Karpas-422 (cell line): ENCODE measurements around the gene MYOM3. TPM values are rescaled to one million over a fixed set of nuclear protein-coding genes. Genes with fewer than 3 reads are reported as not detected.
"Not testable (repeated sequence)": the region's sequence is repeated elsewhere in the genome, so short reads cannot be mapped to it uniquely, and the experiment has no call there.

Experiments
- DNase-seq: peaks from one replicate; pipeline ENCODE4 v3.0.0-alpha.2; 2015
- H2AFZ ChIP-seq: fragments of 200-600 bp; sonication (generic); 2 replicates; pipeline ENCODE4 v1.6.1; 2014; ENCODE audit warnings: antibody characterized with exemption, low read length, mixed read lengths
- H3K27ac ChIP-seq: fragments of 200-600 bp; sonication (generic); 2 replicates; pipeline ENCODE4 v1.5.1; 2014; ENCODE audit warnings: mild to moderate bottlenecking, low read length, moderate library complexity
- H3K27me3 ChIP-seq: fragments of 200-600 bp; sonication (generic); 2 replicates; pipeline ENCODE4 v1.6.1; 2014; ENCODE audit warnings: low read length, mixed read lengths
- H3K36me3 ChIP-seq: fragments of 200-600 bp; sonication (generic); 2 replicates; pipeline ENCODE4 v1.6.1; 2014; ENCODE audit warnings: low read length, mixed read lengths; ENCODE audit not compliant: insufficient read depth
- H3K4me1 ChIP-seq: fragments of 200-600 bp; sonication (generic); 2 replicates; pipeline ENCODE4 v1.6.1; 2014; ENCODE audit warnings: mild to moderate bottlenecking, low read length, mixed read lengths
- H3K4me2 ChIP-seq: fragments of 200-600 bp; sonication (generic); 2 replicates; pipeline ENCODE4 v1.6.1; 2014; ENCODE audit warnings: low read length, low read depth, mild to moderate bottlenecking; ENCODE audit not compliant: poor library complexity, severe bottlenecking
- H3K4me3 ChIP-seq: fragments of 200-600 bp; sonication (generic); 2 replicates; pipeline ENCODE4 v1.5.1; 2014; ENCODE audit warnings: mild to moderate bottlenecking, antibody characterized with exemption, low read length, mixed read lengths
- H3K79me2 ChIP-seq: fragments of 200-600 bp; sonication (generic); 2 replicates; pipeline ENCODE4 v1.6.1; 2014; ENCODE audit warnings: mild to moderate bottlenecking, low read length, mixed read lengths
- H3K9ac ChIP-seq: fragments of 200-600 bp; sonication (generic); 2 replicates; pipeline ENCODE4 v1.6.0; 2014; ENCODE audit warnings: low read length
- H3K9me2 ChIP-seq: fragments of 200-600 bp; sonication (generic), shearing (Covaris generic); replicated peaks from 2 replicates; pipeline ENCODE4 v1.6.0; 2014; ENCODE audit warnings: mild to moderate bottlenecking, low read length, moderate library complexity; ENCODE audit not compliant: insufficient read depth
- H3K9me3 ChIP-seq: fragments of 300-700, 200-600 bp; sonication (generic); 2 replicates; pipeline ENCODE4 v1.6.1; 2014; ENCODE audit warnings: low read length, mixed read lengths
- H4K20me1 ChIP-seq: fragments of 200-600 bp; sonication (generic); 2 replicates; pipeline ENCODE4 v1.6.1; 2014; ENCODE audit warnings: mild to moderate bottlenecking, antibody characterized with exemption, low read length, low read depth; ENCODE audit not compliant: insufficient read depth
- total RNA-seq: library from RNA; depleted of rRNA; stranded (reverse); fragments of >200 nt; shearing (Covaris generic); gene quantifications from 2 replicates; pipeline ENCODE4 v1.2.3, GENCODE V29; 2014; ENCODE audit warnings: low replicate concordance

The MYOM3 gene
- total RNA-seq, 1 experiment from 2014 or later: not detected

- Histone ChIP-seq H3K4me3 (no peak overlapping the region), H3K79me2 (no peaks in the 10 kb centered on the region), H4K20me1 (no peaks in the 10 kb centered on the region), H3K36me3 (no peaks in the 10 kb centered on the region), H3K4me1 (peaks cover 5% of the 10 kb centered on the region), H3K9ac (no peak overlapping the region), H3K27ac (no peak overlapping the region), H3K9me3 (no peaks in the 10 kb centered on the region), H3K27me3 (no peaks in the 10 kb centered on the region), H2AFZ (no peak overlapping the region), H3K9me2 (no peaks in the 10 kb centered on the region), H3K4me2 (no peak overlapping the region)
- no peak for DNase-seq
Observed at GRCh38 chr1:24048205-24048869, 63.6 kb downstream of the MYOM3 start.

- no peak overlapping the region for H3K4me3 ChIP-seq
- H3K4me2 ChIP-seq: no peak overlapping the region
- no peaks in the 10 kb centered on the region for H3K79me2 ChIP-seq
- no peaks in the 10 kb centered on the region for H3K9me2 ChIP-seq
- H2AFZ ChIP-seq: no peak overlapping the region
- H3K9ac ChIP-seq: no peak overlapping the region
- no peaks in the 10 kb centered on the region for H3K27me3 ChIP-seq
- H3K36me3 ChIP-seq: no peaks in the 10 kb centered on the region
- DNase-seq: no peak
- no peaks in the 10 kb centered on the region for H4K20me1 ChIP-seq
- H3K9me3 ChIP-seq: no peaks in the 10 kb centered on the region
- H3K4me1 ChIP-seq: peaks cover 8% of the 10 kb centered on the region
- H3K27ac ChIP-seq: no peak overlapping the region
Observed at GRCh38 chr1:24047110-24047477, 64.8 kb downstream of the MYOM3 start.

- no peak overlapping the region for H3K4me3 ChIP-seq
Observed at GRCh38 chr1:24045771-24046170, 66.2 kb downstream of the MYOM3 start.

DNA sequence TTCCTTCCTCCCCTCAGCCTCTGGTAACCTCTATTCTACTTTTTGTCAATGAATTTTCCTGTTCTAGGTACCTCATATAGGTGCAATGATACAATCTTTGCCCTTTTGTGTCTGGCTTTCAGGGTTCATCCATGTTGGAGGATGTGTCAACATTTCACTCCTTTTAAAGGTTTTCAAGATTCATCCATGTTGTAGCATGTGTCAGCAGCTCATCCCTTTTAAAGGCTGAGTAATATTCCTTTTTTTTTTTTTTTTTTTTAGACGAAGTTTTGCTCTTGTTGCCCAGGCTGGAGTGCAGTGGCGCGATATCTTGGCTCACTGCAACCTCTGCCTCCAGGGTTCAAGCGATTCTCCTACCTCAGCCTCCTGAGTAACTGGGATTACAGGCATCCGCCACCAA lies 67.3 kb downstream of the MYOM3 start:
- not testable (repeated sequence) for H3K4me2 ChIP-seq, H3K9ac ChIP-seq, H3K79me2 ChIP-seq, H3K27me3 ChIP-seq, H2AFZ ChIP-seq, H3K9me2 ChIP-seq, H3K27ac ChIP-seq, H3K9me3 ChIP-seq, H3K4me3 ChIP-seq, H4K20me1 ChIP-seq, H3K4me1 ChIP-seq, H3K36me3 ChIP-seq, DNase-seq

More at GRCh38 chr1:24045771-24046170, 66.2 kb downstream of the MYOM3 start:
- H3K4me2 ChIP-seq: no peak overlapping the region
- DNase-seq: no peak
- no peaks in the 10 kb centered on the region for H3K27me3 ChIP-seq
- no peaks in the 10 kb centered on the region for H4K20me1 ChIP-seq
- H3K4me1 ChIP-seq: peaks cover 8% of the 10 kb centered on the region
- no peaks in the 10 kb centered on the region for H3K9me2 ChIP-seq
- no peaks in the 10 kb centered on the region for H3K36me3 ChIP-seq
- H3K9ac ChIP-seq: no peak overlapping the region
- H3K27ac ChIP-seq: no peak overlapping the region
- no peaks in the 10 kb centered on the region for H3K9me3 ChIP-seq
- no peak overlapping the region for H2AFZ ChIP-seq
- H3K79me2 ChIP-seq: no peaks in the 10 kb centered on the region

GRCh38 chr1:24043345-24044032 lies 68.4 kb downstream of the MYOM3 start:
- Histone ChIP-seq H3K9me3 (no peaks in the 10 kb centered on the region), H3K4me3 (no peak overlapping the region), H3K4me2 (no peak overlapping the region), H3K36me3 (no peaks in the 10 kb centered on the region), H3K27me3 (no peaks in the 10 kb centered on the region), H4K20me1 (no peaks in the 10 kb centered on the region), H3K4me1 (peaks cover 8% of the 10 kb centered on the region), H3K9ac (no peak overlapping the region), H2AFZ (no peak overlapping the region), H3K27ac (no peak overlapping the region), H3K79me2 (no peaks in the 10 kb centered on the region), H3K9me2 (no peaks in the 10 kb centered on the region)
- DNase-seq: peak; percentile 57

GRCh38 chr1:24042315-24042714 lies 69.6 kb downstream of the MYOM3 start:
- Histone ChIP-seq H3K4me2 (no peak overlapping the region), H3K79me2 (no peaks in the 10 kb centered on the region), H3K9me2 (no peaks in the 10 kb centered on the region), H3K27me3 (no peaks in the 10 kb centered on the region), H3K27ac (no peak overlapping the region), H4K20me1 (no peaks in the 10 kb centered on the region), H3K4me1 (peaks cover 8% of the 10 kb centered on the region), H3K4me3 (no peak overlapping the region), H3K9me3 (no peaks in the 10 kb centered on the region), H2AFZ (no peak overlapping the region), H3K36me3 (no peaks in the 10 kb centered on the region), H3K9ac (no peak overlapping the region)
- no peak for DNase-seq

- DNase-seq: no peak
- Histone ChIP-seq H2AFZ (no peak overlapping the region), H3K4me1 (no peaks in the 10 kb centered on the region), H3K27ac (no peak overlapping the region), H3K79me2 (no peaks in the 10 kb centered on the region), H3K4me3 (no peak overlapping the region), H3K27me3 (no peaks in the 10 kb centered on the region), H3K36me3 (no peaks in the 10 kb centered on the region), H3K9ac (no peak overlapping the region), H3K9me3 (no peaks in the 10 kb centered on the region), H4K20me1 (no peaks in the 10 kb centered on the region), H3K9me2 (no peaks in the 10 kb centered on the region), H3K4me2 (no peak overlapping the region)
Observed at GRCh38 chr1:24036088-24036487, 75.8 kb downstream of the MYOM3 start.

- Histone ChIP-seq H3K4me2 (no peak overlapping the region), H4K20me1 (no peaks in the 10 kb centered on the region)
Observed at GRCh38 chr1:24032981-24033380, 79.0 kb downstream of the MYOM3 start.

More at GRCh38 chr1:24032981-24033380, 79.0 kb downstream of the MYOM3 start:
- DNase-seq: no peak
- H3K4me1 ChIP-seq: no peaks in the 10 kb centered on the region
- no peak overlapping the region for H3K27ac ChIP-seq
- H2AFZ ChIP-seq: no peak overlapping the region
- no peaks in the 10 kb centered on the region for H3K9me3 ChIP-seq
- H3K9me2 ChIP-seq: no peaks in the 10 kb centered on the region
- H3K79me2 ChIP-seq: no peaks in the 10 kb centered on the region
- H3K4me3 ChIP-seq: no peak overlapping the region
- no peaks in the 10 kb centered on the region for H3K27me3 ChIP-seq
- no peaks in the 10 kb centered on the region for H3K36me3 ChIP-seq
- H3K9ac ChIP-seq: no peak overlapping the region
